Measurements from ENCODE around the gene UBE2A.

DNA sequence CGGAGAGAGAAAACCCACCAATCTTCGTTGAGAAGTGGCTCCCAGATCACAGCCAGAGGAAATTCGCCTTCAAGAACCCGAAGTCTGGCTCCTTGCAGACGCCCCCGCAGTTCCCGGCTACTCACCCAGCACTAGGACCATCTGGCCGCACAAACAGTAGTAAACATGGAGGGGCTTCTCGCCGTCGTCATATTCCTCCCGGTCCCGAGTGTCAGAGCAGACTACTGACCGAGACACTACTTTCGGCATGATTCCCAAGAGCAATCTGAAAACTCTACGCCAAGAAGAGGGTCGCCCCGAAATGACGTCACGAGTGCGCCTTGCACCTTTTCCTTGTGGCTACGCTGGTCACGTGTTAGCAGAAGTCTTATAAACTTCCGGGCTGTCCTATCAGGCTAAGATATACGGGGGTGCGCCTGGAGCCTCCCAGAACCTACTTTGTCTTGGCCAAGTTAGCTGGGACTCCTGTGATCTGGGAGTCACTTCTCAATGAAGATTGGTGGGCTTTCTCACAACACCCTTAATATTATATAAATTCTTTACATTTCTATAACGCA, 9.2 kb upstream of the UBE2A start, which contains the start of gene STEEP1:
- TF ChIP-seq, protein P1, sequence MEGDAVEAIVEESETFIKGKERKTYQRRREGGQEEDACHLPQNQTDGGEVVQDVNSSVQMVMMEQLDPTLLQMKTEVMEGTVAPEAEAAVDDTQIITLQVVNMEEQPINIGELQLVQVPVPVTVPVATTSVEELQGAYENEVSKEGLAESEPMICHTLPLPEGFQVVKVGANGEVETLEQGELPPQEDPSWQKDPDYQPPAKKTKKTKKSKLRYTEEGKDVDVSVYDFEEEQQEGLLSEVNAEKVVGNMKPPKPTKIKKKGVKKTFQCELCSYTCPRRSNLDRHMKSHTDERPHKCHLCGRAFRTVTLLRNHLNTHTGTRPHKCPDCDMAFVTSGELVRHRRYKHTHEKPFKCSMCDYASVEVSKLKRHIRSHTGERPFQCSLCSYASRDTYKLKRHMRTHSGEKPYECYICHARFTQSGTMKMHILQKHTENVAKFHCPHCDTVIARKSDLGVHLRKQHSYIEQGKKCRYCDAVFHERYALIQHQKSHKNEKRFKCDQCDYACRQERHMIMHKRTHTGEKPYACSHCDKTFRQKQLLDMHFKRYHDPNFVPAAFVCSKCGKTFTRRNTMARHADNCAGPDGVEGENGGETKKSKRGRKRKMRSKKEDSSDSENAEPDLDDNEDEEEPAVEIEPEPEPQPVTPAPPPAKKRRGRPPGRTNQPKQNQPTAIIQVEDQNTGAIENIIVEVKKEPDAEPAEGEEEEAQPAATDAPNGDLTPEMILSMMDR (IDR thresholded peaks at IDR 0.05), result no peak
- TF ChIP-seq ZFX (IDR thresholded peaks at IDR 0.05; ENCODE audit: borderline replicate concordance), result no peak
